ENCODE data around the gene PDHX.
"Not testable (repeated sequence)": the region's sequence is repeated elsewhere in the genome, so short reads cannot be mapped to it uniquely, and the experiment has no call there.

PDHX gene

GRCh38 chr11:34911676-34912075 is 4.7 kb upstream of the PDHX start:
- no peak for DNase-seq

- DNase-seq = not testable (repeated sequence)
Observed at GRCh38 chr11:34913556-34913955, 2.9 kb upstream of the PDHX start.

- DNase-seq = peak; percentile 62
Observed at GRCh38 chr11:34915136-34916014, 1.0 kb upstream of the PDHX start.

- peak; percentile 36 for DNase-seq
Observed at GRCh38 chr11:34916843-34917770, 689 bp downstream of the PDHX start.

GRCh38 chr11:34921156-34921555 is 4.7 kb downstream of the PDHX start:
- DNase-seq = no peak

GRCh38 chr11:34924714-34925113 is 8.3 kb downstream of the PDHX start:
- DNase-seq = no peak

- DNase-seq = peak; percentile 79
Observed at GRCh38 chr11:34926101-34926830, 9.8 kb downstream of the PDHX start.

- DNase-seq = no peak
Observed at GRCh38 chr11:34926831-34927132, 10.4 kb downstream of the PDHX start.

- DNase-seq = peak; percentile 45
Observed at GRCh38 chr11:34928268-34928959, 12.0 kb downstream of the PDHX start.

GRCh38 chr11:34928960-34929680 is 12.7 kb downstream of the PDHX start:
- DNase-seq = no peak

GRCh38 chr11:34929794-34930763 is 13.7 kb downstream of the PDHX start:
- DNase-seq = no peak

- peak; percentile 42 for DNase-seq
Observed at GRCh38 chr11:34936945-34937629, 20.7 kb downstream of the PDHX start.

GRCh38 chr11:34938611-34939010 is 22.2 kb downstream of the PDHX start:
- peak; percentile 28 for DNase-seq

- no peak for DNase-seq
Observed at GRCh38 chr11:34940026-34940677, 23.7 kb downstream of the PDHX start.

GRCh38 chr11:34941688-34942087 is 25.3 kb downstream of the PDHX start:
- no peak for DNase-seq

GRCh38 chr11:34944692-34945091 is 28.3 kb downstream of the PDHX start:
- no peak for DNase-seq

GRCh38 chr11:34948696-34949095 is 32.3 kb downstream of the PDHX start:
- no peak for DNase-seq

GRCh38 chr11:34953955-34954354 is 37.5 kb downstream of the PDHX start:
- no peak for DNase-seq

GRCh38 chr11:34957206-34957605 is 40.8 kb downstream of the PDHX start:
- DNase-seq = no peak
